RWPE2 (cell line): ENCODE data around the gene MPZL3.

Experiments used
- ATAC-seq: fragments of 200-7000 bp; cut with Tn5 transposase; 3 replicates; pipeline ENCODE4 v1.9.1; 2021; ENCODE audit warnings: low read depth
- DNase-seq: peaks from one replicate; pipeline ENCODE4 v3.0.0-alpha.2; 2020; ENCODE audit warnings: low spot score
- H3K27ac ChIP-seq: fragments of 450-650 bp; 2 replicates; pipeline ENCODE4 v1.5.1; 2017; ENCODE audit warnings: mild to moderate bottlenecking; ENCODE audit not compliant: poor library complexity, severe bottlenecking
- H3K27me3 ChIP-seq: fragments of 250-450 bp; sonication (Bioruptor Pico); 2 replicates; pipeline ENCODE4 v1.5.1; 2021; ENCODE audit warnings: mild to moderate bottlenecking, moderate library complexity; ENCODE audit not compliant: insufficient read depth, poor library complexity, severe bottlenecking
- H3K36me3 ChIP-seq: fragments of 250-450 bp; sonication (Bioruptor Pico); 2 replicates; pipeline ENCODE4 v1.5.1; 2020; ENCODE audit warnings: low read depth, mild to moderate bottlenecking, moderate library complexity
- H3K4me1 ChIP-seq: fragments of 250-450 bp; sonication (Bioruptor Pico); 2 replicates; pipeline ENCODE4 v1.5.1; 2021; ENCODE audit warnings: mild to moderate bottlenecking, moderate library complexity; ENCODE audit not compliant: insufficient read depth, poor library complexity, severe bottlenecking
- H3K4me3 ChIP-seq: fragments of 250-450 bp; sonication (Bioruptor Pico); 2 replicates; pipeline ENCODE4 v1.5.1; 2021; ENCODE audit warnings: mild to moderate bottlenecking, moderate library complexity; ENCODE audit not compliant: severe bottlenecking
- H3K9me3 ChIP-seq: fragments of 250-450 bp; sonication (Bioruptor Pico); 2 replicates; pipeline ENCODE4 v1.5.1; 2021; ENCODE audit warnings: mild to moderate bottlenecking, moderate library complexity; ENCODE audit not compliant: severe bottlenecking
- TF ChIP-seq, protein P1 (sequence below): fragments of 450-650 bp; IDR thresholded peaks from one replicate; pipeline ENCODE4 v1.5.1; 2017; ENCODE audit warnings: mild to moderate bottlenecking, moderate library complexity; ENCODE audit not compliant: poor library complexity, severe bottlenecking

Gene MPZL3

DNA sequence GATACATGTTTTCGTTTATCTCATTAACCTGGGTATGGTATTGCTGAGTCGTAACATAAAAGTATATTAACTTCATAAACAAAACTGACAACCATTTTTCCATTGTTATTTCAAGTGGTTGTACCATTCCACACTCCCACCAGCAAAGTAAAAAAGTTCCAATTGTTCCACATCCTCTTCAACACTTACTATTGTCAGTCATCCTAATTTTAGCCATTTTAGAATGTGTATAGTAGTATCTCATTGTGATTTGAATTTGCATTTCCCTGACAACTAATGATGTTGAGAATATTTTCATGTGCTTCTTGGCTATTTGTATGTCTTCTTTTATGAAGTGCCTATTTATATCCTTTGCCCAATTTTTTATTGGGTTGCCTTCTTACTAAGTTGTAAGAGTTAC lies 41.9 kb upstream of the MPZL3 start:
- H3K27me3 ChIP-seq, result no peaks in the 10 kb centered on the region
- H3K27ac ChIP-seq, result no peak overlapping the region
- no peak overlapping the region for H3K4me3 ChIP-seq
- no peaks in the 10 kb centered on the region for H3K9me3 ChIP-seq
- DNase-seq (no peak), ATAC-seq (no peak)
- TF ChIP-seq, protein P1, sequence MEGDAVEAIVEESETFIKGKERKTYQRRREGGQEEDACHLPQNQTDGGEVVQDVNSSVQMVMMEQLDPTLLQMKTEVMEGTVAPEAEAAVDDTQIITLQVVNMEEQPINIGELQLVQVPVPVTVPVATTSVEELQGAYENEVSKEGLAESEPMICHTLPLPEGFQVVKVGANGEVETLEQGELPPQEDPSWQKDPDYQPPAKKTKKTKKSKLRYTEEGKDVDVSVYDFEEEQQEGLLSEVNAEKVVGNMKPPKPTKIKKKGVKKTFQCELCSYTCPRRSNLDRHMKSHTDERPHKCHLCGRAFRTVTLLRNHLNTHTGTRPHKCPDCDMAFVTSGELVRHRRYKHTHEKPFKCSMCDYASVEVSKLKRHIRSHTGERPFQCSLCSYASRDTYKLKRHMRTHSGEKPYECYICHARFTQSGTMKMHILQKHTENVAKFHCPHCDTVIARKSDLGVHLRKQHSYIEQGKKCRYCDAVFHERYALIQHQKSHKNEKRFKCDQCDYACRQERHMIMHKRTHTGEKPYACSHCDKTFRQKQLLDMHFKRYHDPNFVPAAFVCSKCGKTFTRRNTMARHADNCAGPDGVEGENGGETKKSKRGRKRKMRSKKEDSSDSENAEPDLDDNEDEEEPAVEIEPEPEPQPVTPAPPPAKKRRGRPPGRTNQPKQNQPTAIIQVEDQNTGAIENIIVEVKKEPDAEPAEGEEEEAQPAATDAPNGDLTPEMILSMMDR, result no peak
- H3K36me3 ChIP-seq, result no peaks in the 10 kb centered on the region
- peaks cover 13% of the 10 kb centered on the region for H3K4me1 ChIP-seq

- H3K27me3 ChIP-seq, result no peaks in the 10 kb centered on the region
- ATAC-seq, result peak; percentile 61
- no peaks in the 10 kb centered on the region for H3K9me3 ChIP-seq
- H3K36me3 ChIP-seq, result no peaks in the 10 kb centered on the region
- no peak overlapping the region for H3K27ac ChIP-seq
- TF ChIP-seq, protein P1, result no peak
- no peak for DNase-seq
- H3K4me1 ChIP-seq, result peaks cover 24% of the 10 kb centered on the region
- no peak overlapping the region for H3K4me3 ChIP-seq
These were observed 39.4 kb upstream of the MPZL3 start for GRCh38 chr11:118291477-118292135.

DNA sequence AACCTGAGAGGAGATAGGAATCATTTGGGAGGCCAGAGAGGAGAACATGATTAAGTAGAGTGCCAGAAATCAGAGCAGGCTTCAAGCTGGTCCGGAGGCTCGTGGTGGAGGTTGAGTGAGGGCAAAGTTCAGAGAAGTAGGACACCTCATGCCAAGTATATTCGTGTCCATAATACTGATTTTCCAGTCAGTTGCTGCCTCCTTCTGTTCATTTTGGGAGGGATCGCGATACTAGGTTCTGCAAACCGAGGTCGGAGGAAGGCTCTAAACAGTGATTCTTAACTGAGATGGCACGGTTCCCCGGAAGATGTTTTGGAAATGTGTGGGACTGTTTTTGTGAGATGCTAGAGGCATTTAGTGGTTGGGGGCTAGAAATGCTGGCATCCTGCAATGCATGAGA lies 38.8 kb upstream of the MPZL3 start:
- DNase-seq (no peak), ATAC-seq (peak; percentile 68)
- no peak overlapping the region for H3K27ac ChIP-seq
- TF ChIP-seq, protein P1, result peak; percentile 78
- peaks cover 30% of the 10 kb centered on the region for H3K4me1 ChIP-seq
- no peaks in the 10 kb centered on the region for H3K27me3 ChIP-seq
- no peaks in the 10 kb centered on the region for H3K9me3 ChIP-seq
- no peaks in the 10 kb centered on the region for H3K36me3 ChIP-seq
- H3K4me3 ChIP-seq, result no peak overlapping the region

- TF ChIP-seq, protein P1, result no peak
- Histone ChIP-seq H3K4me1 (peaks cover 27% of the 10 kb centered on the region), H3K4me3 (no peak overlapping the region), H3K36me3 (no peaks in the 10 kb centered on the region), H3K9me3 (no peaks in the 10 kb centered on the region), H3K27me3 (no peaks in the 10 kb centered on the region), H3K27ac (no peak overlapping the region)
- ATAC-seq (no peak), DNase-seq (no peak)
These were observed 37.2 kb upstream of the MPZL3 start for GRCh38 chr11:118289401-118289800.

GRCh38 chr11:118287006-118287405 lies 34.8 kb upstream of the MPZL3 start:
- H3K4me3 ChIP-seq, result no peak overlapping the region
- peak overlapping the region; percentile 32 for H3K27ac ChIP-seq
- H3K36me3 ChIP-seq, result no peaks in the 10 kb centered on the region
- peaks cover 27% of the 10 kb centered on the region for H3K4me1 ChIP-seq
- no peaks in the 10 kb centered on the region for H3K9me3 ChIP-seq
- no peak for DNase-seq
- H3K27me3 ChIP-seq, result no peaks in the 10 kb centered on the region
- peak; percentile 86 for ATAC-seq
- TF ChIP-seq, protein P1, result no peak
